ENCODE results near the gene VPREB3. TPM values are rescaled to one million over a fixed set of nuclear protein-coding genes. Genes with fewer than 3 reads are reported as not detected.

Gene VPREB3, protein sequence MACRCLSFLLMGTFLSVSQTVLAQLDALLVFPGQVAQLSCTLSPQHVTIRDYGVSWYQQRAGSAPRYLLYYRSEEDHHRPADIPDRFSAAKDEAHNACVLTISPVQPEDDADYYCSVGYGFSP
- total RNA-seq: not detected
- polyA plus RNA-seq (ENCODE audit: insufficient read length in 6 of 6): 1 to 10 TPM in 1 of 6 donors, under 1 TPM in 4, not detected in 1; 0.34 to 1.4 (median 0.87) TPM
- long read RNA-seq, donor 1, partial matches to known transcripts: 0 of 4 reads
- long read RNA-seq, donor 1, other reads (novel, unspliced or antisense): 0 of 4 reads
- long read RNA-seq, donor 2: 0 reads
- long read RNA-seq, donor 3, partial matches to known transcripts: 0 of 1 reads
- long read RNA-seq, donor 3, other reads (novel, unspliced or antisense): 0 of 1 reads
- long read RNA-seq, donor 4: 0 reads
- long read RNA-seq, donor 5: 0 reads
- long read RNA-seq, donor 6: 0 reads
- long read RNA-seq, donor 7: 0 reads
- long read RNA-seq, donor 8: 0 reads
- long read RNA-seq, donor 9: 0 reads
- long read RNA-seq, donor 10: 0 reads
- long read RNA-seq, donor 11: 0 reads
- long read RNA-seq, donor 12: 0 reads

DNA sequence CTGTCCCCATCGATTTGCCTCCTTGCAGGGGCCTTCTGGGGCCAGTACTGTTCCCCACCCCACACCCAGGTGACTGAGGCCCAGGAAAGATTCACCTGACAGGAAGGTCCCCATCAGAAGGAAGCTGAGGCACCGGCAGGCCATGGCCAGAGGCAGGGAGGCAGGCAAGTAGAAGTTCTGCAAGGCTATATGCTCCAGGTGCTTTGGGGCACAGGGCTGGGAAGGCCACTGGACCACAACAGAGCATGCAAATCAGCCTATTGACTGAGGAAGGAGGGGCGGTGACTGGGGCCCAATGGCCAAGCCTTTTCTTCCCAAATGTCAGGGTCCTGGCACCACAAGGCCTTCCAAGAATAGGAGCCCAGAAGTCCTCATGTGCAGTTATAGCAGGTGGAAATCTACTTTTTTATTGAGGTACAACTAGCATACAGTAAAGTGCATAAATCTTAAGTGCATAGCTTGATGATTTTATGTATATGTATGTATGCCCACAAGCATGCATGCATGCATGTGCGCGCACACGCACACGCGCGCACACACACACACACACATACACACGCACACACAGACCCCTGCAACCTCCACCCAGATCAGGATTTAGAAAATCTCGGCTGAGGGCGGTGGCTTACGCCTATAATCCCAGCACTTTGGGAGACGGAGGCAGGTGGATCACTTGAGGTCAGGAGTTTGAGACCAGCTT, at the start of gene VPREB3:
Gene VPREB3, minus strand, starts transcription at position 206 of the 700 bp plus-strand sequence. Its CDS starts 62 bp downstream, at position 144.
- H3K27me3 ChIP-seq: no peaks in the 10 kb centered on the region
- H3K4me1 ChIP-seq: peaks cover 7 to 13% of the 10 kb centered on the region in 2 donors
- no peak for DNase-seq
- no peak within 1 kb of the TSS for H3K27ac ChIP-seq
- intact Hi-C loops (cut with DNase I): no loop called here
- H3K9me3 ChIP-seq: no peaks in the 10 kb centered on the region
- H3K36me3 ChIP-seq: no peaks in the 10 kb centered on the region
- H3K4me3 ChIP-seq: no peak within 1 kb of the TSS
- no peak for ATAC-seq
- TF ChIP-seq, protein P1, sequence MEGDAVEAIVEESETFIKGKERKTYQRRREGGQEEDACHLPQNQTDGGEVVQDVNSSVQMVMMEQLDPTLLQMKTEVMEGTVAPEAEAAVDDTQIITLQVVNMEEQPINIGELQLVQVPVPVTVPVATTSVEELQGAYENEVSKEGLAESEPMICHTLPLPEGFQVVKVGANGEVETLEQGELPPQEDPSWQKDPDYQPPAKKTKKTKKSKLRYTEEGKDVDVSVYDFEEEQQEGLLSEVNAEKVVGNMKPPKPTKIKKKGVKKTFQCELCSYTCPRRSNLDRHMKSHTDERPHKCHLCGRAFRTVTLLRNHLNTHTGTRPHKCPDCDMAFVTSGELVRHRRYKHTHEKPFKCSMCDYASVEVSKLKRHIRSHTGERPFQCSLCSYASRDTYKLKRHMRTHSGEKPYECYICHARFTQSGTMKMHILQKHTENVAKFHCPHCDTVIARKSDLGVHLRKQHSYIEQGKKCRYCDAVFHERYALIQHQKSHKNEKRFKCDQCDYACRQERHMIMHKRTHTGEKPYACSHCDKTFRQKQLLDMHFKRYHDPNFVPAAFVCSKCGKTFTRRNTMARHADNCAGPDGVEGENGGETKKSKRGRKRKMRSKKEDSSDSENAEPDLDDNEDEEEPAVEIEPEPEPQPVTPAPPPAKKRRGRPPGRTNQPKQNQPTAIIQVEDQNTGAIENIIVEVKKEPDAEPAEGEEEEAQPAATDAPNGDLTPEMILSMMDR (IDR thresholded peaks at IDR 0.05): no peak

DNA sequence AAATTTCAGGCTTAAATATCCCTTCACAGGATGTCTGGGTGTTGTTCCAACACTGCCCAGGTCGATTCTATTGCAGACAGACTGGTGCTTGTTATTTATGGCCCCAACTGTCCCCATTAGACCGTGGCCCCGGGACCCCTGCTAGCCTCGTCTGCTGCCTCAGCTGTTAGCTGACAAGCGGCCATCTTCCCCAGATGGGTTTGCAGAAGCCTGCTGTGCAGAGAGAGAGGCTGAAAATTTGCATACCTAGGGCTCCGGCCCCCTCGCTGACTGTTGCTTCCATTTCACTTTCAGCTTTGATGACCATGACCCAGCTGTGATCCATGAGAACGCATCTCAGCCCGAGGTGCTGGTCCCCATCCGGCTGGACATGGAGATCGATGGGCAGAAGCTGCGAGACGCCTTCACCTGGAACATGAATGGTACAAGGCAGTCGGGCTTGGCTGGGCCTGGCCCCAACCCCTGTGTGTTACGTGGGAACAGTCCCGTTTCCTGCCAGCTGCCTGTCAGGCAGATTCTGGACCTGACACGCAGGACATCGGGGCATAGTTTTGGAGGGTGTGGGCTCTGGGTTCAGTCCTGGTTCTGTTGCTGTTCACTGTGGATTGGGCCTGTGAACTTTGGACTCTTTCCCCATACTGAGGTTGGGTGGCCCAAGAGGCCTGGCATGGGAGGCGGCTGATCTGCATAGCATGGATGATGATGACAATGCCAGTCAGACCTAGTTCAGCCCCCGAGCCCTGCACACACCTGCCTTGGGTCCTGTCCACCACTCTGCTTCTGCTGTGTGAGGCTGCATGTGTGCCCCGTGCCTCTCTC, 49.0 kb upstream of the VPREB3 start:
- peaks cover 0 to 98% of the 10 kb centered on the region in 2 donors for H3K36me3 ChIP-seq
- no peak overlapping the region for H3K27ac ChIP-seq
- H3K4me1 ChIP-seq: no peaks in the 10 kb centered on the region
- H3K9me3 ChIP-seq: no peaks in the 10 kb centered on the region
- H3K27me3 ChIP-seq: no peaks in the 10 kb centered on the region
- no peak overlapping the region for H3K4me3 ChIP-seq
- ATAC-seq (no peak), DNase-seq (no peak)
- intact Hi-C loops (cut with DNase I): no loop called here
- TF ChIP-seq, protein P1 (IDR thresholded peaks at IDR 0.05): no peak

DNA sequence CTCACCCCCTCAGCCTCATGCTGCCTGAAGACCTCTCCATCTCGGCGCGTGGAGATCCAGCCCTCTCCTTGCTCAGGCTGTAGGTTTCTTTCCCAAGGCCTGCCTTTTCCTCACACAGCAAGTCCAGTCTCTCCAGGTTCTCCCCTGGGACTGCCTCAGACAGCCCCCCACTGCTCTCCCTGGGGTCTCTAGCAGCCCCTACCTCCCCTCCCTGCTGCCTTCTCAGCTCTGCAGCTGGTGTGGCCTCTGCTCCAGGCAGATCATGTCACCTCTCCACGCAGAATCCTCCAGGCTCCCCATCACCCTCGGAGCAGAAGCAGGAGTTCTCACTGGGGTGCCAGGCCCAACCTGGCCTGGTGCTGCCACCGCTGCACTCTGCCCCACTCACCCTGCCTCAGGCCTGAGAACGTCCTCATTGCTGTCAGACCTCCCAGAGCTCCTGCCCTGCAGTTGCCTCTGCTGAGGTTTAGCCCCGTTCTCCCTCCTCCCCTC, 47.7 kb upstream of the VPREB3 start:
- no peaks in the 10 kb centered on the region for H3K4me1 ChIP-seq
- ATAC-seq (no peak), DNase-seq (no peak)
- intact Hi-C loops (cut with DNase I): no loop called here
- peaks cover 0 to 93% of the 10 kb centered on the region in 2 donors for H3K36me3 ChIP-seq
- H3K9me3 ChIP-seq: no peaks in the 10 kb centered on the region
- no peaks in the 10 kb centered on the region for H3K27me3 ChIP-seq
- H3K4me3 ChIP-seq: no peak overlapping the region
- no peak overlapping the region for H3K27ac ChIP-seq
- TF ChIP-seq, protein P1 (IDR thresholded peaks at IDR 0.05): no peak

DNA sequence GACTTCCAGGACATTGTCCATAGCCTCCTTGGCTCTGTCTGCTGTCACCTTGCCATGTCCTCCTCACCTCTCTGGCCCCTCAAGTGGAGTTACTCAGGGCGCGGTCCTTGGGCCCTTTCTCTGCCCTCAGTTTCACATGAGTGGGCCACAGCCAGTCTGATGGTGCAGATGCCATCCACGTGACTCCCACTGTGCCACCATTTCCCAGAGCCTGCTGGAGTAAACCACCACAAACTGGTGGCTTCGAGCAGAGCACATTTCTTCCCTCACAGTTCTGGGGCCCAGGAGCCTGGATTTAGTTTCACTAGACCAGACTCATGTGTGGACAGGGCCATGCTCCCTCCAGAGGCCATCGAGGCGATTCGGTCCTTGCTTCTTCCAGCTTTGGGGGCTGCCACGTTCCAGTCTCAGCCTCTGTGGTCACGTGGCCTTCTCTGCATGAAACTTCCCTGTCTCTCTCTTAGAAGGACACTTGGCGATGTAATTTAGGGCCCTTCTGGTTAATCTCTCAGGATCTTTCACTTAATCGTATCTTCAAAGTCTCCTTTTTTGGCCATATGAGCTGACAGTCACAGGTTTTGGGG, 47.1 kb upstream of the VPREB3 start:
- no peak for ATAC-seq
- TF ChIP-seq, protein P1 (IDR thresholded peaks at IDR 0.05): no peak
- DNase-seq: no peak
- Histone ChIP-seq H3K9me3 (no peaks in the 10 kb centered on the region), H3K36me3 (peaks cover 0 to 93% of the 10 kb centered on the region in 2 donors), H3K4me3 (no peak overlapping the region), H3K27me3 (no peaks in the 10 kb centered on the region), H3K27ac (no peak overlapping the region), H3K4me1 (no peaks in the 10 kb centered on the region)
- intact Hi-C loops (cut with DNase I): no loop called here
